NT2/D1 (cell line): Measurements from ENCODE around the gene FNBP1L.

Experiments used
- SUZ12 ChIP-seq: IDR thresholded peaks from 2 replicates; pipeline ENCODE4 v1.6.1; 2011; ENCODE audit not compliant: insufficient read length, insufficient read depth; ENCODE audit errors: extremely low read depth
- YY1 ChIP-seq: IDR thresholded peaks from 2 replicates; pipeline ENCODE4 v1.6.1; 2011; ENCODE audit not compliant: insufficient read length, insufficient read depth

- TF ChIP-seq YY1 (no peak), SUZ12 (no peak)
These were observed 129.9 kb downstream of the FNBP1L start for GRCh38 chr1:93577536-93578432.
